GM12865 (cell line): Measurements from ENCODE around the gene DYSF.

Source experiments
- DNase-seq: peaks from one replicate; pipeline ENCODE4 v3.0.0; 2010; ENCODE audit warnings: low read depth
- H3K4me3 ChIP-seq: 2 replicates; pipeline ENCODE4 v1.5.1; 2011; ENCODE audit warnings: mild to moderate bottlenecking, low read depth, low read length, control low read depth
- CTCF ChIP-seq: IDR thresholded peaks from 2 replicates; pipeline ENCODE4 v1.5.1; 2011; ENCODE audit warnings: low read length, control low read depth, low read depth, inconsistent platforms; ENCODE audit not compliant: insufficient read depth; ENCODE audit errors: missing control alignments

DYSF gene

GRCh38 chr2:71606244-71606643 lies 152.9 kb downstream of the DYSF start:
- DNase-seq = no peak
- no peak overlapping the region for H3K4me3 ChIP-seq

GRCh38 chr2:71607151-71607889 lies 154.0 kb downstream of the DYSF start:
- DNase-seq = no peak
- no peak overlapping the region for H3K4me3 ChIP-seq
- TF ChIP-seq CTCF = no peak

More at GRCh38 chr2:71606244-71606643, 152.9 kb downstream of the DYSF start:
- TF ChIP-seq CTCF = no peak

GRCh38 chr2:71608034-71608433 lies 154.7 kb downstream of the DYSF start:
- DNase-seq = no peak
- TF ChIP-seq CTCF = no peak
- H3K4me3 ChIP-seq = no peak overlapping the region

- TF ChIP-seq CTCF = no peak
- DNase-seq = no peak
- no peak overlapping the region for H3K4me3 ChIP-seq
Observed at GRCh38 chr2:71608441-71608840, 155.1 kb downstream of the DYSF start.

GRCh38 chr2:71609029-71609428 lies 155.7 kb downstream of the DYSF start:
- H3K4me3 ChIP-seq = no peak overlapping the region
- TF ChIP-seq CTCF = no peak
- no peak for DNase-seq

GRCh38 chr2:71609441-71609840 lies 156.1 kb downstream of the DYSF start:
- no peak for DNase-seq
- no peak overlapping the region for H3K4me3 ChIP-seq
- no peak for TF ChIP-seq CTCF

- TF ChIP-seq CTCF = no peak
- peak; percentile 20 for DNase-seq
- H3K4me3 ChIP-seq = no peak overlapping the region
Observed at GRCh38 chr2:71609958-71610357, 156.6 kb downstream of the DYSF start.
